Tibial nerve (tissue), 3 donors: ENCODE data around the gene SLC17A9.

ENCODE experiments used
- POLR2A ChIP-seq, 2 donors: fragments of 450-650 bp; IDR thresholded peaks; one replicate each; pipeline ENCODE4 v1.6.1; 2017; ENCODE audit warnings: antibody characterized with exemption in 2 of 2, mild to moderate bottlenecking in 2 of 2, moderate library complexity in 2 of 2
- TF ChIP-seq, protein P1 (sequence below), 5 experiments: fragments of 200-600 bp in 3 of 5; fragments of 450-650 bp in 2 of 5; sonication (generic) in 3 of 5; IDR thresholded peaks; one replicate each; pipeline ENCODE4 v1.5.1; 2016 to 2019; ENCODE audit warnings: antibody characterized with exemption in 5 of 5, mild to moderate bottlenecking in 3 of 5, moderate library complexity in 2 of 5

- TF ChIP-seq, protein P1, sequence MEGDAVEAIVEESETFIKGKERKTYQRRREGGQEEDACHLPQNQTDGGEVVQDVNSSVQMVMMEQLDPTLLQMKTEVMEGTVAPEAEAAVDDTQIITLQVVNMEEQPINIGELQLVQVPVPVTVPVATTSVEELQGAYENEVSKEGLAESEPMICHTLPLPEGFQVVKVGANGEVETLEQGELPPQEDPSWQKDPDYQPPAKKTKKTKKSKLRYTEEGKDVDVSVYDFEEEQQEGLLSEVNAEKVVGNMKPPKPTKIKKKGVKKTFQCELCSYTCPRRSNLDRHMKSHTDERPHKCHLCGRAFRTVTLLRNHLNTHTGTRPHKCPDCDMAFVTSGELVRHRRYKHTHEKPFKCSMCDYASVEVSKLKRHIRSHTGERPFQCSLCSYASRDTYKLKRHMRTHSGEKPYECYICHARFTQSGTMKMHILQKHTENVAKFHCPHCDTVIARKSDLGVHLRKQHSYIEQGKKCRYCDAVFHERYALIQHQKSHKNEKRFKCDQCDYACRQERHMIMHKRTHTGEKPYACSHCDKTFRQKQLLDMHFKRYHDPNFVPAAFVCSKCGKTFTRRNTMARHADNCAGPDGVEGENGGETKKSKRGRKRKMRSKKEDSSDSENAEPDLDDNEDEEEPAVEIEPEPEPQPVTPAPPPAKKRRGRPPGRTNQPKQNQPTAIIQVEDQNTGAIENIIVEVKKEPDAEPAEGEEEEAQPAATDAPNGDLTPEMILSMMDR (IDR thresholded peaks at IDR 0.05): no peak
- no peak for TF ChIP-seq POLR2A (IDR thresholded peaks at IDR 0.05)
These were observed 38.1 kb upstream of the SLC17A9 start for GRCh38 chr20:62914436-62914835.
